ENCODE measurements around the gene C1QTNF9. TPM values are rescaled to one million over a fixed set of nuclear protein-coding genes. Genes with fewer than 3 reads are reported as not detected.

The C1QTNF9 gene
- total and polyA plus RNA-seq, 7 experiments from 2014 or later = 0.19 TPM; not detected in 6

DNA sequence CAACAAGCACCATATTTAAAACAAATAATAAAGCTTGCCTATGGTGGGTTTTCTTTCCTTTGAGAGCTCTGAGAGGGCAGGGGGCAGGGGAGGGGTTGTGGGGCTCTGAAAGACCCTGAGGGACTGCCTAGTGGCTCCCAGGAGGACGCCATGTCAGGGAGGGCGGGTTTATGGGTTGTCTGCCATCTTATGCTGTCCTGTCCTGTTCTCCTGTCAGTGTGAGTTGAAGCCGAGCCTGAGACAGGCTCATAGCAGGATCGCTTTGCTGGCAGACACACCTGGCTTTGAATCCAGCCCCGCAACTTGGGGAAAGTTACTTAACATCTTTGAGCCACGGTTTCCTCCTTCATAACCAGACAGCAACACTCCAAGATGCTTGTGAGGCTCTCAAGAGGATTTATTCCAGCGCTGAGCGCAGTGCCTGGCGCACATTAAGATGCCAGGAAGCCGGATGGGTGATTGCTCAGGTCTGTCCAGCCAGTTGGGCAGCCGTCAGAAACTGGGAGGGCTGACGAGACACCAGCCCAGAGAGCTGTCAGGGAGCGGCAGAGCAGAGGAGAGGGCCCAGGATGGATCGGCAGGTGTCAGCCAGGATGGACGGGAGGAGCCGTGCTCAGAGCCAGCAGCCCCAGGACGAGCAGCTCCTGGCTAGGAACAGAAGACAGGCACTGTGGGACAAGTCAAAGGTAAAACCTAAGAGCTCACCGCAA, 36.8 kb upstream of the C1QTNF9 start:
- Mint-ChIP-seq H3K4me1 (peaks cover 62 to 97% (median 93%) of the 10 kb centered on the region in 7 donors), H3K9me3 (peaks cover 0 to 5% (median 0%) of the 10 kb centered on the region in 11 donors), H3K36me3 (peaks cover 0 to 15% (median 4%) of the 10 kb centered on the region in 5 donors), H3K27ac (peak overlapping the region; percentile 97 to 100 (median 99)), H3K4me3 (peak overlapping the region; percentile 87 to 99 (median 92)), H3K27me3 (peaks cover 0 to 3% (median 0%) of the 10 kb centered on the region in 5 donors)
- H3K36me3 ChIP-seq (ENCODE audit: control insufficient read depth in 2 of 3, insufficient read depth in 3 of 3, low read length in 3 of 3) = no peaks in the 10 kb centered on the region
- H3K9me3 ChIP-seq (ENCODE audit: control insufficient read depth in 2 of 3, low read length in 3 of 3) = no peaks in the 10 kb centered on the region
- peak overlapping the region; percentile 94 for H3K27ac ChIP-seq (ENCODE audit: low read depth, low read length)
- CTCF ChIA-PET = interaction anchor here (5.4 kb wide), 1 partner anchor 20 kb away, joined by 62 read pairs; no protein-coding TSS in a partner anchor
- peaks cover 80 to 85% of the 10 kb centered on the region in 2 donors for H3K4me1 ChIP-seq (ENCODE audit: control insufficient read depth in 2 of 2, insufficient read depth in 2 of 2, low read length in 2 of 2)
- H3K4me3 ChIP-seq (ENCODE audit: low read length) = peak overlapping the region; percentile 56
- DNase-seq = peak in 3 of 9 donors; percentile 22 to 40 (median 27)
- POLR2A ChIA-PET = interaction anchor here (0.6 to 12.5 kb wide), 3 partner anchors 11 to 384 kb away, joined by 3 to 637 read pairs (median 3); partner anchors contain the start of gene MIPEP
- intact Hi-C loops (cut with micrococcal nuclease) = loop anchor here in 1 of 2 donors (5.0 kb wide), 2 partner anchors 35 to 895 kb away; partner anchors contain the start of gene C1QTNF9
- no peaks in the 10 kb centered on the region for H3K27me3 ChIP-seq (ENCODE audit: control insufficient read depth in 2 of 2, insufficient read depth in 2 of 2, low read length in 2 of 2)
- no peak for ATAC-seq

DNA sequence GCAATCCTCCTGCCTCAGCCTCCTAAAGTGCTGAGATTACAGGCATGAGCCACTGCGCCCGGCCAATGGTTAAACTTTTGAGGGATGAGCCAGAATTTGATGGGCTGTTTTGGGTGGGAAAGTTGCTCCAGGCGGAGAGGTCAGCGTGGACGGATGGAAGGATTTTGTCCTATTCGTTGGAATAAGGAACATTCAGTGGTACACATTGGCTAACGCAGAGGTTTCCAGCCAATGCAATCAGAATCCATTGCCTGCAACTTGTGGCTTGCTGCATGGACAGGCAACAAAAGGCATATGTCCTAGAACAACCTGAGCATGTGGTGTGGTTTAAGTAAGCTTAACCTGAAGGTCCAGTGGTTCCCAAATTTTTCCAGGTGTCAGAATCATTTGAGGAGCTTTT, 35.5 kb upstream of the C1QTNF9 start:
- POLR2A ChIA-PET = interaction anchor here (1.0 to 12.5 kb wide), 6 partner anchors 10 to 70 kb away, joined by 3 to 637 read pairs (median 4); no protein-coding TSS in a partner anchor
- ATAC-seq (no peak), DNase-seq (no peak)
- Histone ChIP-seq H3K27ac (ENCODE audit: low read depth, low read length) (peak overlapping the region; percentile 94), H3K4me1 (ENCODE audit: control insufficient read depth in 2 of 2, insufficient read depth in 2 of 2, low read length in 2 of 2) (peaks cover 72 to 82% of the 10 kb centered on the region in 2 donors), H3K27me3 (ENCODE audit: control insufficient read depth in 2 of 2, insufficient read depth in 2 of 2, low read length in 2 of 2) (no peaks in the 10 kb centered on the region), H3K9me3 (ENCODE audit: control insufficient read depth in 2 of 3, low read length in 3 of 3) (no peaks in the 10 kb centered on the region), H3K4me3 (ENCODE audit: low read length) (peak overlapping the region; percentile 31), H3K36me3 (ENCODE audit: control insufficient read depth in 2 of 3, insufficient read depth in 3 of 3, low read length in 3 of 3) (no peaks in the 10 kb centered on the region)
- peaks cover 61 to 97% (median 91%) of the 10 kb centered on the region in 7 donors for H3K4me1 Mint-ChIP-seq
- H3K9me3 Mint-ChIP-seq = peaks cover 0 to 5% (median 0%) of the 10 kb centered on the region in 11 donors
- CTCF ChIA-PET = interaction anchor here (1.1 to 2.1 kb wide), 5 partner anchors 10 to 45 kb away, joined by 3 to 8 read pairs (median 4); no protein-coding TSS in a partner anchor
- H3K27me3 Mint-ChIP-seq = peaks cover 0 to 3% (median 0%) of the 10 kb centered on the region in 5 donors
- H3K27ac Mint-ChIP-seq = peak overlapping the region; percentile 97 to 100 (median 99)
- peak overlapping the region; percentile 11 to 96 (median 80) for H3K4me3 Mint-ChIP-seq
- H3K36me3 Mint-ChIP-seq = peaks cover 0 to 14% (median 5%) of the 10 kb centered on the region in 5 donors
- intact Hi-C loops (cut with micrococcal nuclease) = loop anchor here (1.0 to 5.0 kb wide), 4 partner anchors 9 to 897 kb away; partner anchors contain the start of gene C1QTNF9 (in 1 of the 2)

GRCh38 chr13:24274452-24275021, 34.8 kb upstream of the C1QTNF9 start:
- Mint-ChIP-seq H3K4me3 (peak overlapping the region; percentile 45 to 87 (median 80)), H3K4me1 (peaks cover 67 to 99% (median 92%) of the 10 kb centered on the region in 7 donors), H3K27ac (peak overlapping the region; percentile 97 to 100 (median 99)), H3K27me3 (peaks cover 0 to 3% (median 0%) of the 10 kb centered on the region in 5 donors), H3K9me3 (peaks cover 0 to 5% (median 0%) of the 10 kb centered on the region in 11 donors), H3K36me3 (peaks cover 0 to 14% (median 8%) of the 10 kb centered on the region in 5 donors)
- Histone ChIP-seq H3K27ac (ENCODE audit: low read depth, low read length) (peak overlapping the region; percentile 94), H3K36me3 (ENCODE audit: control insufficient read depth in 2 of 3, insufficient read depth in 3 of 3, low read length in 3 of 3) (no peaks in the 10 kb centered on the region), H3K4me1 (ENCODE audit: control insufficient read depth in 2 of 2, insufficient read depth in 2 of 2, low read length in 2 of 2) (peaks cover 73 to 84% of the 10 kb centered on the region in 2 donors), H3K4me3 (ENCODE audit: low read length) (peak overlapping the region; percentile 31), H3K27me3 (ENCODE audit: control insufficient read depth in 2 of 2, insufficient read depth in 2 of 2, low read length in 2 of 2) (no peaks in the 10 kb centered on the region), H3K9me3 (ENCODE audit: control insufficient read depth in 2 of 3, low read length in 3 of 3) (no peaks in the 10 kb centered on the region)
- POLR2A ChIA-PET = interaction anchor here (0.5 to 12.5 kb wide), 7 partner anchors 9 to 140 kb away, joined by 3 to 637 read pairs (median 5); no protein-coding TSS in a partner anchor
- ATAC-seq (peak; percentile 64), DNase-seq (peak in 5 of 9 donors; percentile 32 to 75 (median 54))
- CTCF ChIA-PET = interaction anchor here (0.7 to 2.1 kb wide), 8 partner anchors 10 to 46 kb away, joined by 3 to 8 read pairs (median 4); no protein-coding TSS in a partner anchor
- intact Hi-C loops (cut with micrococcal nuclease) = loop anchor here (1.0 to 5.0 kb wide), 4 partner anchors 9 to 897 kb away; partner anchors contain the start of gene C1QTNF9 (in 1 of the 2)

DNA sequence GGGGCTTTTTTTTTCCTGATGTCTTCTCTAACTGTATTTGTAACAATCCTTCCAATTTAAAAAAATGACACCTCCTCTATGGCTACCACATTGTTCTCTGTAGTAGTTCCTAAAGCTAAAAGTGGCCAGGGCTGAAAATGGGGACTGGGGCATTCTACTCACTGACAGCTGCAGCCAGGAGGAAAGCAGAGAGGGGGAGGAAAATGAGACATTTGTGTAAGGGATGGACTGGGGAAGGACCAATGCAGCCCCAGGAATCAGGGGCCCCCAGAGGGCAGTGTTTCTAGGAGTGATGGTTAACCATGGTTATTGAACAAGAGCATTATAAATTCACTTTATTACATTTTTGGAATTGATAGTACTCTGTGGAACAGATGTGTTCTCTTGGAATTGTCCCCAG, 34.3 kb upstream of the C1QTNF9 start:
- ChIA-PET CTCF (interaction anchor here (0.7 to 2.1 kb wide), 7 partner anchors 9 to 46 kb away, joined by 3 to 8 read pairs (median 4); no protein-coding TSS in a partner anchor), POLR2A (interaction anchor here (0.5 to 12.5 kb wide), 4 partner anchors 16 to 140 kb away, joined by 5 to 637 read pairs (median 6); no protein-coding TSS in a partner anchor)
- H3K4me1 ChIP-seq (ENCODE audit: control insufficient read depth in 2 of 2, insufficient read depth in 2 of 2, low read length in 2 of 2) = peaks cover 76 to 79% of the 10 kb centered on the region in 2 donors
- peak overlapping the region; percentile 94 for H3K27ac ChIP-seq (ENCODE audit: low read depth, low read length)
- ATAC-seq (no peak), DNase-seq (no peak)
- Mint-ChIP-seq H3K27ac (peak overlapping the region; percentile 97 to 100 (median 99)), H3K9me3 (peaks cover 0 to 5% (median 0%) of the 10 kb centered on the region in 11 donors), H3K4me3 (peak overlapping the region; percentile 45 to 87 (median 80)), H3K4me1 (peaks cover 67 to 100% (median 93%) of the 10 kb centered on the region in 7 donors), H3K36me3 (peaks cover 0 to 14% (median 9%) of the 10 kb centered on the region in 5 donors), H3K27me3 (peaks cover 0 to 3% (median 0%) of the 10 kb centered on the region in 5 donors)
- H3K9me3 ChIP-seq (ENCODE audit: control insufficient read depth in 2 of 3, low read length in 3 of 3) = no peaks in the 10 kb centered on the region
- H3K36me3 ChIP-seq (ENCODE audit: control insufficient read depth in 2 of 3, insufficient read depth in 3 of 3, low read length in 3 of 3) = peaks cover 0 to 5% (median 0%) of the 10 kb centered on the region in 3 experiments
- intact Hi-C loops (cut with micrococcal nuclease) = loop anchor here in 1 of 2 donors (2.0 kb wide), 1 partner anchor 14 kb away; no protein-coding TSS in a partner anchor
- H3K27me3 ChIP-seq (ENCODE audit: control insufficient read depth in 2 of 2, insufficient read depth in 2 of 2, low read length in 2 of 2) = no peaks in the 10 kb centered on the region
- peak overlapping the region; percentile 31 for H3K4me3 ChIP-seq (ENCODE audit: low read length)

GRCh38 chr13:24276306-24276705, 33.1 kb upstream of the C1QTNF9 start:
- intact Hi-C loops (cut with micrococcal nuclease) = no loop called here
- Histone ChIP-seq H3K4me1 (ENCODE audit: control insufficient read depth in 2 of 2, insufficient read depth in 2 of 2, low read length in 2 of 2) (peaks cover 70 to 76% of the 10 kb centered on the region in 2 donors), H3K9me3 (ENCODE audit: control insufficient read depth in 2 of 3, low read length in 3 of 3) (no peaks in the 10 kb centered on the region), H3K27ac (ENCODE audit: low read depth, low read length) (peak overlapping the region; percentile 94), H3K4me3 (ENCODE audit: low read length) (no peak overlapping the region), H3K27me3 (ENCODE audit: control insufficient read depth in 2 of 2, insufficient read depth in 2 of 2, low read length in 2 of 2) (no peaks in the 10 kb centered on the region), H3K36me3 (ENCODE audit: control insufficient read depth in 2 of 3, insufficient read depth in 3 of 3, low read length in 3 of 3) (peaks cover 0 to 17% (median 0%) of the 10 kb centered on the region in 3 experiments)
- ChIA-PET CTCF (no interaction called here), POLR2A (interaction anchor here (1.2 to 2.2 kb wide), 4 partner anchors 12 to 73 kb away, joined by 3 to 8 read pairs (median 6); no protein-coding TSS in a partner anchor)
- Mint-ChIP-seq H3K27me3 (no peaks in the 10 kb centered on the region), H3K4me1 (peaks cover 63 to 98% (median 87%) of the 10 kb centered on the region in 7 donors), H3K9me3 (no peaks in the 10 kb centered on the region), H3K4me3 (peak overlapping the region; percentile 17 to 87 (median 57)), H3K36me3 (peaks cover 0 to 14% (median 9%) of the 10 kb centered on the region in 5 donors), H3K27ac (peak overlapping the region; percentile 72 to 100 (median 99))
- peak in 6 of 9 donors; percentile 59 to 71 (median 64) for DNase-seq
- ATAC-seq = peak; percentile 24

All from naive thymus-derived CD4-positive, alpha-beta T cell (primary cell).